CD4-positive, CD25-positive, alpha-beta regulatory T cell (primary cell): ENCODE data around the gene VSTM4. TPM values are rescaled to one million over a fixed set of nuclear protein-coding genes. Genes with fewer than 3 reads are reported as not detected.

ENCODE experiments used
- ATAC-seq, 2 donors: fragments of 150-1000 bp; cut with Tn5 transposase; one replicate each; pipeline ENCODE4 v1.10.0; 2021; ENCODE audit warnings: low read depth in 2 of 2, moderate number of reproducible peaks in 2 of 2, moderate library complexity in 1 of 2
- DNase-seq, 3 donors: peaks; one replicate each; pipeline versions ENCODE4 v3.0.0 to v3.0.0-alpha.2; 2012 to 2022; ENCODE audit warnings: mixed read lengths in 1 of 3
- H3K27ac ChIP-seq: one replicate; pipeline ENCODE4 v1.7.0; 2013; ENCODE audit warnings: mild to moderate bottlenecking, low read length; ENCODE audit not compliant: insufficient read depth, poor library complexity, severe bottlenecking
- H3K27me3 ChIP-seq: one replicate; pipeline ENCODE4 v1.7.0; 2013; ENCODE audit warnings: low read length; ENCODE audit not compliant: control insufficient read depth, insufficient read depth
- H3K36me3 ChIP-seq: one replicate; pipeline ENCODE4 v1.7.0; 2013; ENCODE audit warnings: mild to moderate bottlenecking, low read length, moderate library complexity; ENCODE audit not compliant: control insufficient read depth, insufficient read depth
- H3K4me1 ChIP-seq: 2 replicates; pipeline ENCODE4 v1.7.0; 2013; ENCODE audit warnings: mild to moderate bottlenecking, low read length; ENCODE audit not compliant: insufficient read depth, control insufficient read depth, poor library complexity, severe bottlenecking
- H3K4me3 ChIP-seq: one replicate; pipeline ENCODE4 v1.7.0; 2013; ENCODE audit warnings: low read depth, mild to moderate bottlenecking, low read length, moderate library complexity
- H3K9me3 ChIP-seq, 2 experiments: 1 replicate in 1 of 2; 2 replicates in 1 of 2; pipeline ENCODE4 v1.7.0; 2013; ENCODE audit warnings: low read length in 2 of 2, mild to moderate bottlenecking in 1 of 2, moderate library complexity in 1 of 2; ENCODE audit not compliant: control insufficient read depth in 2 of 2
- H3K27ac Mint-ChIP-seq, 3 donors: one replicate each; pipeline ENCODE4 v1.8.0; 2020 to 2022; ENCODE audit warnings: mild to moderate bottlenecking in 3 of 3, mixed read lengths in 3 of 3, moderate library complexity in 2 of 3
- H3K27me3 Mint-ChIP-seq: one replicate; pipeline ENCODE4 v1.8.0; 2022; ENCODE audit warnings: mild to moderate bottlenecking, mixed read lengths
- H3K36me3 Mint-ChIP-seq: one replicate; pipeline ENCODE4 v1.8.0; 2020; ENCODE audit warnings: mixed read lengths
- H3K4me1 Mint-ChIP-seq, 4 donors: one replicate each; pipeline ENCODE4 v1.8.0; 2020 to 2022; ENCODE audit warnings: mixed read lengths in 4 of 4, mild to moderate bottlenecking in 1 of 4
- H3K4me3 Mint-ChIP-seq, 4 donors: one replicate each; pipeline ENCODE4 v1.8.0; 2020 to 2022; ENCODE audit warnings: mild to moderate bottlenecking in 4 of 4, mixed read lengths in 4 of 4, moderate library complexity in 3 of 4
- H3K9me3 Mint-ChIP-seq, 7 donors: one replicate each; pipeline ENCODE4 v1.8.0; 2020 to 2022; ENCODE audit warnings: mixed read lengths in 7 of 7, mild to moderate bottlenecking in 3 of 7, moderate library complexity in 2 of 7
- polyA plus RNA-seq, 4 donors: library from polyadenylated mRNA; unstranded; fragments of 300-500 nt; fragmentation: Illumina TruSeq; gene quantifications; one replicate each; pipeline ENCODE4 v1.2.3, GENCODE V29; 2021
- total RNA-seq: library from RNA; stranded (reverse); gene quantifications from one replicate; pipeline ENCODE4 v1.2.3, GENCODE V29; 2022

VSTM4 gene
- total and polyA plus RNA-seq, 5 donors from 2014 or later: 0.05 TPM; not detected in 4

GRCh38 chr10:49103761-49104160, 11.6 kb downstream of the VSTM4 start:
- Mint-ChIP-seq H3K27ac (peak overlapping the region in 1 of 3 donors; percentile 74), H3K4me1 (no peaks in the 10 kb centered on the region), H3K4me3 (no peak overlapping the region), H3K27me3 (no peaks in the 10 kb centered on the region), H3K36me3 (no peaks in the 10 kb centered on the region), H3K9me3 (peaks cover 0 to 3% (median 0%) of the 10 kb centered on the region in 7 donors)
- no peak for DNase-seq
- H3K4me3 ChIP-seq: no peak overlapping the region
- no peaks in the 10 kb centered on the region for H3K9me3 ChIP-seq
- H3K27ac ChIP-seq: no peak overlapping the region
- no peak for ATAC-seq
- H3K27me3 ChIP-seq: no peaks in the 10 kb centered on the region
- H3K36me3 ChIP-seq: no peaks in the 10 kb centered on the region
- no peaks in the 10 kb centered on the region for H3K4me1 ChIP-seq

GRCh38 chr10:49099046-49099445, 16.3 kb downstream of the VSTM4 start:
- Histone ChIP-seq H3K27me3 (no peaks in the 10 kb centered on the region), H3K27ac (no peak overlapping the region), H3K36me3 (no peaks in the 10 kb centered on the region), H3K4me1 (no peaks in the 10 kb centered on the region), H3K9me3 (no peaks in the 10 kb centered on the region), H3K4me3 (no peak overlapping the region)
- Mint-ChIP-seq H3K4me3 (no peak overlapping the region), H3K9me3 (peaks cover 0 to 5% (median 0%) of the 10 kb centered on the region in 7 donors), H3K4me1 (no peaks in the 10 kb centered on the region), H3K27ac (no peak overlapping the region), H3K27me3 (no peaks in the 10 kb centered on the region), H3K36me3 (no peaks in the 10 kb centered on the region)
- DNase-seq (no peak), ATAC-seq (no peak)

- no peak for ATAC-seq
- no peak for DNase-seq
Observed at GRCh38 chr10:49096890-49097445, 18.4 kb downstream of the VSTM4 start.

GRCh38 chr10:49094646-49095045, 20.7 kb downstream of the VSTM4 start:
- H3K9me3 ChIP-seq: no peaks in the 10 kb centered on the region
- Mint-ChIP-seq H3K27me3 (peaks cover 3% of the 10 kb centered on the region), H3K4me3 (no peak overlapping the region), H3K4me1 (no peaks in the 10 kb centered on the region), H3K9me3 (peaks cover 0 to 7% (median 0%) of the 10 kb centered on the region in 7 donors), H3K36me3 (no peaks in the 10 kb centered on the region), H3K27ac (no peak overlapping the region)
- ATAC-seq (no peak), DNase-seq (no peak)
- no peaks in the 10 kb centered on the region for H3K36me3 ChIP-seq
- no peak overlapping the region for H3K4me3 ChIP-seq
- no peaks in the 10 kb centered on the region for H3K27me3 ChIP-seq
- no peak overlapping the region for H3K27ac ChIP-seq
- no peaks in the 10 kb centered on the region for H3K4me1 ChIP-seq

More at GRCh38 chr10:49096890-49097445, 18.4 kb downstream of the VSTM4 start:
- Mint-ChIP-seq H3K4me3 (no peak overlapping the region), H3K9me3 (peaks cover 0 to 4% (median 0%) of the 10 kb centered on the region in 7 donors), H3K27ac (no peak overlapping the region), H3K4me1 (no peaks in the 10 kb centered on the region), H3K27me3 (no peaks in the 10 kb centered on the region), H3K36me3 (no peaks in the 10 kb centered on the region)
- H3K27ac ChIP-seq: no peak overlapping the region
- no peaks in the 10 kb centered on the region for H3K4me1 ChIP-seq
- no peaks in the 10 kb centered on the region for H3K9me3 ChIP-seq
- H3K27me3 ChIP-seq: no peaks in the 10 kb centered on the region
- H3K4me3 ChIP-seq: no peak overlapping the region
- no peaks in the 10 kb centered on the region for H3K36me3 ChIP-seq

- Mint-ChIP-seq H3K36me3 (no peaks in the 10 kb centered on the region), H3K4me3 (peak overlapping the region in 1 of 4 donors; percentile 12), H3K4me1 (no peaks in the 10 kb centered on the region), H3K27ac (no peak overlapping the region), H3K27me3 (peaks cover 6% of the 10 kb centered on the region), H3K9me3 (peaks cover 0 to 7% (median 0%) of the 10 kb centered on the region in 7 donors)
- Histone ChIP-seq H3K36me3 (no peaks in the 10 kb centered on the region), H3K9me3 (no peaks in the 10 kb centered on the region), H3K27me3 (no peaks in the 10 kb centered on the region), H3K4me3 (no peak overlapping the region), H3K4me1 (no peaks in the 10 kb centered on the region), H3K27ac (no peak overlapping the region)
- ATAC-seq (no peak), DNase-seq (no peak)
Observed at GRCh38 chr10:49093922-49094321, 21.4 kb downstream of the VSTM4 start.

GRCh38 chr10:49092477-49092876, 22.8 kb downstream of the VSTM4 start:
- H3K36me3 Mint-ChIP-seq: no peaks in the 10 kb centered on the region
- H3K9me3 ChIP-seq: peaks cover under 1% of the 10 kb centered on the region in 2 experiments
- ATAC-seq (no peak), DNase-seq (no peak)
- H3K27me3 Mint-ChIP-seq: peaks cover 6% of the 10 kb centered on the region
- H3K4me1 ChIP-seq: no peaks in the 10 kb centered on the region
- H3K4me3 Mint-ChIP-seq: no peak overlapping the region
- no peak overlapping the region for H3K4me3 ChIP-seq
- no peaks in the 10 kb centered on the region for H3K36me3 ChIP-seq
- no peak overlapping the region for H3K27ac ChIP-seq
- no peak overlapping the region for H3K27ac Mint-ChIP-seq
- no peaks in the 10 kb centered on the region for H3K4me1 Mint-ChIP-seq
- no peaks in the 10 kb centered on the region for H3K27me3 ChIP-seq
- peaks cover 0 to 6% (median 0%) of the 10 kb centered on the region in 7 donors for H3K9me3 Mint-ChIP-seq

GRCh38 chr10:49091450-49092210, 23.7 kb downstream of the VSTM4 start:
- DNase-seq: no peak
- peaks cover 11% of the 10 kb centered on the region for H3K27me3 Mint-ChIP-seq
- Histone ChIP-seq H3K27ac (no peak overlapping the region), H3K4me1 (no peaks in the 10 kb centered on the region), H3K36me3 (no peaks in the 10 kb centered on the region), H3K9me3 (peaks cover 8 to 9% of the 10 kb centered on the region in 2 experiments), H3K27me3 (no peaks in the 10 kb centered on the region), H3K4me3 (no peak overlapping the region)
- H3K27ac Mint-ChIP-seq: no peak overlapping the region
- H3K4me3 Mint-ChIP-seq: no peak overlapping the region
- no peaks in the 10 kb centered on the region for H3K4me1 Mint-ChIP-seq
- no peaks in the 10 kb centered on the region for H3K36me3 Mint-ChIP-seq
- H3K9me3 Mint-ChIP-seq: peaks cover 0 to 7% (median 4%) of the 10 kb centered on the region in 7 donors
- no peak for ATAC-seq
